Pancreas (tissue), 10 donors: ENCODE measurements around the gene DNAH2. TPM values are rescaled to one million over a fixed set of nuclear protein-coding genes. Genes with fewer than 3 reads are reported as not detected.

Source experiments
- ATAC-seq, 4 donors: fragments of 200-7000 bp; cut with Tn5 transposase; one replicate each; pipeline versions ENCODE4 v1.8.0 to v1.9.1; 2020; ENCODE audit warnings: mild to moderate bottlenecking in 4 of 4, moderate library complexity in 4 of 4
- DNase-seq, 6 donors: peaks; one replicate each; pipeline ENCODE4 v3.0.0-alpha.2; 2020
- FAIRE-seq: peaks from 2 replicates; lab custom pipeline; 2012; peaks lifted over from hg19 to GRCh38; lab: Jason Lieb, UNC
- H3K27ac ChIP-seq, 4 donors: fragments of 200-600 bp; sonication (generic); 1 replicate in 3 of 4; 2 replicates in 1 of 4; pipeline versions ENCODE4 v1.5.0 to v1.8.0; 2020
- H3K27me3 ChIP-seq, 4 donors: fragments of 200-600 bp; one replicate each; pipeline ENCODE4 v1.8.0; 2021
- H3K36me3 ChIP-seq, 3 donors: fragments of 200-600 bp; sonication (generic) in 1 of 3; one replicate each; pipeline versions ENCODE4 v1.5.0 to v1.8.0; 2020 to 2021
- H3K4me1 ChIP-seq, 3 donors: fragments of 200-600 bp; one replicate each; pipeline ENCODE4 v1.8.0; 2021
- H3K4me3 ChIP-seq, 4 donors: fragments of 200-600 bp; sonication (generic) in 2 of 4; one replicate each; pipeline versions ENCODE4 v1.5.0 to v1.8.0; 2020 to 2021
- H3K9me3 ChIP-seq, 4 donors: fragments of 200-600 bp; one replicate each; pipeline ENCODE4 v1.8.0; 2021
- CTCF ChIP-seq, 4 donors: fragments of 200-600 bp; sonication (generic) in 3 of 4; IDR thresholded peaks; one replicate each; pipeline versions ENCODE4 v1.5.0 to v1.8.0; 2021; ENCODE audit warnings: antibody characterized with exemption in 4 of 4
- WGBS, 2 donors: extraction: QIAGEN DNeasy Blood & Tissue Kit; methylation state at CpG; one replicate each; pipeline ENCODE4 v1.1.7; 2013; 5-methylcytosine and 5-hydroxymethylcytosine counted together
- intact Hi-C, 3 donors: fragments of 100-400 bp; cut with DNase I; formaldehyde crosslinking; loops; one replicate each; pipeline versions ENCODE4 v1.11.1 to v1.14.2; 2022
- polyA plus RNA-seq, 2 donors: library from polyadenylated mRNA; stranded (reverse); fragments of 200-250 nt; gene quantifications; one replicate each; pipeline ENCODE4 v1.2.3, GENCODE V29; 2013
- total RNA-seq, 6 donors: library from RNA; stranded (reverse); fragmentation: NEBNext Ultra II Directional in 4 of 6; extraction: Animal tissue kit (Norgen Biotek cat#: 25700) in 4 of 6; gene quantifications; one replicate each; pipeline versions ENCODE4 v1.2.1 to v1.2.4, GENCODE V29; 2021 to 2023
- donor health status: healthy with polysubstance abuse.
- donor health status: DM: no; HTN: no; CAD: no; lungs with moderate emphysema.
- donor health status: DM: no; HTN: no; CAD: no.
- donor health status: control.
- donor health status: control.
- donor health status: Bipolar disorder and iron deficiency.
- donor health status: DM: yes; HTN: yes; CAD: no.
- donor health status: DM: no; HTN: no; CAD: no.
- donor health status: DM: no; HTN: no; CAD: no.
- donor health status: DM: yes; HTN: yes; CAD: no.

Gene DNAH2
- total and polyA plus RNA-seq, 8 donors = 0.09 to 0.52 (median 0.24) TPM

DNA sequence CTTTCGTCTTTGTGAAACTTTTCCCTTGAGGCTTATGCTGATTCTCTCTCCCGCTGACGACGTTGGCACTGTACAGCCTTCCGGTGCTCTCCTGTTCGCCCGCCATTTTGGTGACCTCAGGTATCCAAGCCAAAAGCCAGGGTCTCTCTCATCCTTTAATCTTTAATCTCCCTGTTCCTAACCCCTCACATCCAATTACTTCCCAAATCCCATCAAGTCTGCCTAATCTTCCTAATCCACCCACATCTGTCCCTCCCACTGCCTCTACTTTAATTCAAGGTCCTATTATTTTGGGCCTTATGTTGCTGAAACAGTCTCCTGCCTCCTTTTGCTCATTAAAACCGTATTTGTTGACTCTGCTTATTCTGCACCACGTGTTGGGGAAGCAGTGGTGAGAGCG is 22.0 kb upstream of the DNAH2 start:
- FAIRE-seq = no peak
- Histone ChIP-seq H3K27ac (no peak overlapping the region), H3K4me1 (no peaks in the 10 kb centered on the region), H3K27me3 (no peaks in the 10 kb centered on the region), H3K4me3 (no peak overlapping the region), H3K36me3 (no peaks in the 10 kb centered on the region), H3K9me3 (no peaks in the 10 kb centered on the region)
- no peak for DNase-seq
- 88 to 92% methylated on average over 10 of the region's 10 CpGs for WGBS, 2 donors
- no peak for TF ChIP-seq CTCF (IDR thresholded peaks at IDR 0.05)
- ATAC-seq = no peak
- intact Hi-C loops = no loop called here

- H3K36me3 ChIP-seq = no peaks in the 10 kb centered on the region
- no peaks in the 10 kb centered on the region for H3K27me3 ChIP-seq
- no peak overlapping the region for H3K4me3 ChIP-seq
- no peaks in the 10 kb centered on the region for H3K9me3 ChIP-seq
- FAIRE-seq = no peak
- intact Hi-C loops = no loop called here
- no peak for ATAC-seq
- no peak overlapping the region for H3K27ac ChIP-seq
- 96 to 98% methylated on average over 4 of the region's 4 CpGs for WGBS, 2 donors
- no peak for TF ChIP-seq CTCF (IDR thresholded peaks at IDR 0.05)
- no peaks in the 10 kb centered on the region for H3K4me1 ChIP-seq
- DNase-seq = peak in 1 of 6 donors; percentile 7
Measured at GRCh38 chr17:7697828-7698588, 19.5 kb upstream of the DNAH2 start.

DNA sequence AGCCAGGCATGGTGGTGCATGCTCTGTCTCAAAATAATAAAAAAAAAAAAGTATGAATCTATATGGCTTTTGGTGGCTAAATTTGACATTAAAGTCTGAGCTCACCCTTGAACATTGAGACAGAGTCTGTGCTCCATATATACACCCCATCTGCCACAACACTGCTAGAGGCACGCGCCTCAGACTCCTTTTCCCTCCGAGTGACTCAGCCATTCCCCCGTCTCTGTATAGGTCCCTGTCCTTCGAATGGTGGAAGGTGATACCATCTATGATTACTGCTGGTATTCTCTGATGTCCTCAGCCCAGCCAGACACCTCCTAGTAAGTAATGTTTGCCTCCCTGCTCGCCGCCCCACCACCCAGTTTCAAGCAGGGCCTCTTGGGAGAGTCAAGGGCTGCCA is 17.0 kb upstream of the DNAH2 start:
- no peaks in the 10 kb centered on the region for H3K36me3 ChIP-seq
- no peak for TF ChIP-seq CTCF (IDR thresholded peaks at IDR 0.05)
- no peaks in the 10 kb centered on the region for H3K9me3 ChIP-seq
- ATAC-seq = no peak
- WGBS, 2 donors = 96 to 97% methylated on average over 7 of the region's 7 CpGs
- DNase-seq = no peak
- no peaks in the 10 kb centered on the region for H3K4me1 ChIP-seq
- no peak overlapping the region for H3K4me3 ChIP-seq
- intact Hi-C loops = no loop called here
- peaks cover 0 to 4% (median 0%) of the 10 kb centered on the region in 4 donors for H3K27me3 ChIP-seq
- FAIRE-seq = no peak
- H3K27ac ChIP-seq = no peak overlapping the region

DNA sequence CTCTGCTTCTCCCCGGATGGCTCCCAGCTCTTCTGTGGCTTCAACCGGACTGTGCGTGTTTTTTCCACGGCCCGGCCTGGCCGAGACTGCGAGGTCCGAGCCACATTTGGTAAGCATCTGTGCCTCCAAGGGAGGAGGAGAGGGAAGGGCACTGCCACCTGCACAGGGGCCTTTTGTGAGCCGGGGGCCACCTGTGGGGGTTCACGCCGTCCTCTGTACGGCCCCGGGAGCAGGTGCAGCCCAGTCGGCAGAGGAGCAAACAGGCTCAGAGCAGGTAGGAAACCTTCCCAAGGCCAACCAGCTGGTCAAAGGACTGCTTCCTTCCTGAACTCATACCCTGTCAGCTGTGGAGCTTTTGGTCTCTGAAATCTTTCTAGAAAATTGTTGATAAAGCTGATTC is 15.9 kb upstream of the DNAH2 start:
- Histone ChIP-seq H3K27ac (no peak overlapping the region), H3K4me3 (no peak overlapping the region), H3K9me3 (no peaks in the 10 kb centered on the region), H3K36me3 (no peaks in the 10 kb centered on the region), H3K27me3 (peaks cover 0 to 9% (median 0%) of the 10 kb centered on the region in 4 donors), H3K4me1 (no peaks in the 10 kb centered on the region)
- 84 to 91% methylated on average over 14 of the region's 14 CpGs for WGBS, 2 donors
- peak in 1 of 6 donors; percentile 37 for DNase-seq
- FAIRE-seq = no peak
- no peak for TF ChIP-seq CTCF (IDR thresholded peaks at IDR 0.05)
- intact Hi-C loops = no loop called here
- ATAC-seq = no peak

GRCh38 chr17:7702776-7703175 is 14.8 kb upstream of the DNAH2 start:
- WGBS, 2 donors = 93 to 96% methylated on average over 13 of the region's 13 CpGs

More at GRCh38 chr17:7702776-7703175, 14.8 kb upstream of the DNAH2 start:
- DNase-seq (peak in 1 of 6 donors; percentile 54), ATAC-seq (no peak), FAIRE-seq (no peak)
- no peak overlapping the region for H3K4me3 ChIP-seq
- no peaks in the 10 kb centered on the region for H3K9me3 ChIP-seq
- no peak overlapping the region for H3K27ac ChIP-seq
- peaks cover 0 to 12% (median 0%) of the 10 kb centered on the region in 4 donors for H3K27me3 ChIP-seq
- H3K4me1 ChIP-seq = no peaks in the 10 kb centered on the region
- intact Hi-C loops = no loop called here
- no peak for TF ChIP-seq CTCF (IDR thresholded peaks at IDR 0.05)
- H3K36me3 ChIP-seq = no peaks in the 10 kb centered on the region
